ENCODE measurements around the gene TMEM11. TPM values are rescaled to one million over a fixed set of nuclear protein-coding genes. Genes with fewer than 3 reads are reported as not detected.
A peak's percentile ranks its signal among the peaks of the same experiment; 100 is the strongest.

TMEM11 gene
- 31.9 TPM for total RNA-seq
- long read RNA-seq, transcript TMEM11-201 (2 exons, 2,095 nt), result major isoform, 60 of 118 reads
- long read RNA-seq, transcript TMEM11-202 (3 exons, 1,246 nt), result minor isoform, 42 of 118 reads
- long read RNA-seq, partial matches to known transcripts, result 12 of 118 reads
- long read RNA-seq, other reads (novel, unspliced or antisense), result 1 of 118 reads

- ATAC-seq (ENCODE audit: poor library complexity) (peak; percentile 95), DNase-seq (peak; percentile 98)
- intact Hi-C loops (cut with DNase I), result loop anchor here (10.0 kb wide), 2 partner anchors 51 to 89 kb away; partner anchors contain the start of gene DHRS7B
Observed at GRCh38 chr17:21214015-21214776, at the start of gene TMEM11. TSS of gene TMEM11 (minus strand) at chr17:21214161. CDS start at chr17:21214152, 9 bp downstream.

GRCh38 chr17:21263376-21263775 is 49.4 kb upstream of the TMEM11 start:
- intact Hi-C loops (cut with DNase I), result loop anchor here (10.0 kb wide), 2 partner anchors 49 to 61 kb away; partner anchors contain the start of gene TMEM11
- no peak for DNase-seq
- ATAC-seq (ENCODE audit: poor library complexity), result no peak

GRCh38 chr17:21262259-21262993 is 48.5 kb upstream of the TMEM11 start:
- intact Hi-C loops (cut with DNase I), result loop anchor here (10.0 kb wide), 2 partner anchors 48 to 62 kb away; partner anchors contain the start of gene TMEM11
- ATAC-seq (ENCODE audit: poor library complexity) (no peak), DNase-seq (no peak)

- DNase-seq, result no peak
- no peak for ATAC-seq (ENCODE audit: poor library complexity)
- intact Hi-C loops (cut with DNase I), result loop anchor here (10.0 kb wide), 1 partner anchor 94 kb away; no protein-coding TSS in a partner anchor
Observed at GRCh38 chr17:21258593-21258992, 44.6 kb upstream of the TMEM11 start.

- intact Hi-C loops (cut with DNase I), result loop anchor here (10.0 kb wide), 1 partner anchor 89 kb away; no protein-coding TSS in a partner anchor
- DNase-seq, result no peak
- peak; percentile 2 for ATAC-seq (ENCODE audit: poor library complexity)
Observed at GRCh38 chr17:21253646-21254441, 39.9 kb upstream of the TMEM11 start.

GRCh38 chr17:21252796-21253645 is 39.1 kb upstream of the TMEM11 start, which contains the start of gene NATD1:
TSS of gene NATD1 (minus strand) at chr17:21253410. CDS start at chr17:21253264, 146 bp downstream.
- DNase-seq (peak; percentile 95), ATAC-seq (ENCODE audit: poor library complexity) (peak; percentile 85)
- intact Hi-C loops (cut with DNase I), result loop anchor here (10.0 kb wide), 1 partner anchor 88 kb away; no protein-coding TSS in a partner anchor

GRCh38 chr17:21252289-21252795 is 38.4 kb upstream of the TMEM11 start:
- intact Hi-C loops (cut with DNase I), result loop anchor here (10.0 kb wide), 1 partner anchor 88 kb away; no protein-coding TSS in a partner anchor
- DNase-seq (no peak), ATAC-seq (ENCODE audit: poor library complexity) (no peak)

- no peak for ATAC-seq (ENCODE audit: poor library complexity)
Observed at GRCh38 chr17:21251337-21252010, 37.5 kb upstream of the TMEM11 start.

GRCh38 chr17:21250854-21251253 is 36.9 kb upstream of the TMEM11 start:
- intact Hi-C loops (cut with DNase I), result loop anchor here (2.0 to 10.0 kb wide), 2 partner anchors 86 to 124 kb away; partner anchors contain the start of gene DHRS7B
- no peak for ATAC-seq (ENCODE audit: poor library complexity)
- no peak for DNase-seq

More at GRCh38 chr17:21251337-21252010, 37.5 kb upstream of the TMEM11 start:
- no peak for DNase-seq
- intact Hi-C loops (cut with DNase I), result loop anchor here (2.0 to 10.0 kb wide), 2 partner anchors 87 to 125 kb away; partner anchors contain the start of gene DHRS7B

- DNase-seq (no peak), ATAC-seq (ENCODE audit: poor library complexity) (no peak)
- intact Hi-C loops (cut with DNase I), result loop anchor here (2.0 to 10.0 kb wide), 2 partner anchors 85 to 123 kb away; partner anchors contain the start of gene DHRS7B
Observed at GRCh38 chr17:21249920-21250703, 36.2 kb upstream of the TMEM11 start.

- intact Hi-C loops (cut with DNase I), result no loop called here
- DNase-seq (no peak), ATAC-seq (ENCODE audit: poor library complexity) (no peak)
Observed at GRCh38 chr17:21249086-21249795, 35.3 kb upstream of the TMEM11 start.

- intact Hi-C loops (cut with DNase I), result no loop called here
- ATAC-seq (ENCODE audit: poor library complexity) (peak; percentile 55), DNase-seq (no peak)
Observed at GRCh38 chr17:21248500-21248899, 34.5 kb upstream of the TMEM11 start.

- ATAC-seq (ENCODE audit: poor library complexity) (no peak), DNase-seq (no peak)
Observed at GRCh38 chr17:21247552-21248258, 33.7 kb upstream of the TMEM11 start.

GRCh38 chr17:21246698-21247097 is 32.7 kb upstream of the TMEM11 start:
- DNase-seq (no peak), ATAC-seq (ENCODE audit: poor library complexity) (no peak)
- intact Hi-C loops (cut with DNase I), result no loop called here

More at GRCh38 chr17:21247552-21248258, 33.7 kb upstream of the TMEM11 start:
- intact Hi-C loops (cut with DNase I), result no loop called here
